Right ventricle myocardium superior (tissue), 1 donor: ENCODE data around the gene TLNRD1. TPM values are rescaled to one million over a fixed set of nuclear protein-coding genes. Genes with fewer than 3 reads are reported as not detected.
"Not testable (repeated sequence)": the region's sequence is repeated elsewhere in the genome, so short reads cannot be mapped to it uniquely, and the experiment has no call there.

Experiments
- ATAC-seq: fragments of 200-7000 bp; cut with Tn5 transposase; one replicate; pipeline ENCODE4 v1.9.1; 2020; ENCODE audit warnings: mild to moderate bottlenecking; ENCODE audit not compliant: poor library complexity
- DNase-seq: peaks from one replicate; pipeline ENCODE4 v3.0.0-alpha.2; 2020
- intact Hi-C: fragments of 100-400 bp; cut with DNase I; formaldehyde crosslinking; loops from one replicate; pipeline ENCODE4 v1.11.2; 2022
- long read RNA-seq: library from polyadenylated mRNA; unstranded; transcript quantifications from one replicate; pipeline ENCODE4 v2.0.0, GENCODE V29; 2021
- total RNA-seq: library from RNA; stranded (reverse); fragmentation: NEBNext Ultra II Directional; extraction: Animal tissue kit (Norgen Biotek cat#: 25700); gene quantifications from one replicate; pipeline ENCODE4 v1.2.1, GENCODE V29; 2021
- donor health status: DM: no; HTN: yes; CAD: no; lungs with severe emphysema.

The TLNRD1 gene
- total RNA-seq: 6.1 TPM
- long read RNA-seq, full-length matches to known transcripts: 36 of 36 reads
- long read RNA-seq, partial matches to known transcripts: 0 of 36 reads
- long read RNA-seq, other reads (novel, unspliced or antisense): 0 of 36 reads

DNA sequence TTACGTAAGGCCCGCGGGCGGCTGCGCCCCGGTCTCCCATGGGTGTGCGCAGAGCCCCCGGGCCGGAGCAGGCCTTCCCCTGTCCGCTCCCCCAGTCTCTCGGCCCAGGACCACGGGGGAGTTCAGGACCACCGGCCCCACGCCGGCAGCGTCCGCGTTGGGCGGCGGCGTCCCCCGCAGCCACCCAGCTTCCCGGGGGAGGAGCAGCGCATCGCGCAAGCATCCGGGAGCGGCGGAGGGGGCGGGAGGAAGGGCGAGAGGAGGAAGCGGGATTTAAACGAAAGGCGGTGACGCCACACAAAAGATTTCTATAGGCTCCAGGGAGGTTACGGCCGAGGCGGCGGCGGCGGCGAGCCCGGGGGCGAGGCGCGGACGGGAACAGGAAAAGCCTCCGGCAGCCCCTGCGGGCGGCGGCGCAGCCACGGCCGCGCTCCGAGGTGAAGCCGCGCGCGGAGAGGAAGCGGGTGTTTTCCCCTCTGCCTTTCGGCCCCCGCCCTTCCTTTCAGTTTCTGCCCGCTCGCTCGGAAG is at the start of gene TLNRD1:
TLNRD1 (plus strand) TSS at position 300 of the 528 bp plus-strand sequence. CDS start 1,349 bp downstream, outside the sequence.
- intact Hi-C loops: loop anchor here (5.0 kb wide), 1 partner anchor 97 kb away; no protein-coding TSS in a partner anchor
- ATAC-seq (peak; percentile 87), DNase-seq (peak; percentile 93)

DNA sequence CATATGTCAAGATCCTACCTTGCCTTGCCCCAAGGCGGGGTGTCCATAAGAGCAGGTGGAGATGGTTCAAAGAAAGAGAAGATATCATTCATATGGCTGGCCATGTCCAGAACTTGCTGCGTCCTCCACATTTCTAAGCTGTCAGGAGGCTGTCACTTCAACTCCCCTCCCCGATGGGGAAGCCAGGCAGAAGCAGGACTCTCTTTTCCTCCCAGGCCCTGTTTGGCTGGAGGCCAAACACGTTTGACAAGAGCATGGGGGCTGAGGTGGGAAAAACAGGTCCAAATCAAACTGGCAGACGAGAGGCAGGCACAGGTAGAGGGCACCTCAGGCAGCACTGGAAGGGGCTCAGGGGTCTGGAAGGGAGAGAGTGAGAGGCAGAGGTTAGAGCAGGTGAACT is 48.8 kb upstream of the TLNRD1 start:
- ATAC-seq: no peak
- intact Hi-C loops: no loop called here
- no peak for DNase-seq

DNA sequence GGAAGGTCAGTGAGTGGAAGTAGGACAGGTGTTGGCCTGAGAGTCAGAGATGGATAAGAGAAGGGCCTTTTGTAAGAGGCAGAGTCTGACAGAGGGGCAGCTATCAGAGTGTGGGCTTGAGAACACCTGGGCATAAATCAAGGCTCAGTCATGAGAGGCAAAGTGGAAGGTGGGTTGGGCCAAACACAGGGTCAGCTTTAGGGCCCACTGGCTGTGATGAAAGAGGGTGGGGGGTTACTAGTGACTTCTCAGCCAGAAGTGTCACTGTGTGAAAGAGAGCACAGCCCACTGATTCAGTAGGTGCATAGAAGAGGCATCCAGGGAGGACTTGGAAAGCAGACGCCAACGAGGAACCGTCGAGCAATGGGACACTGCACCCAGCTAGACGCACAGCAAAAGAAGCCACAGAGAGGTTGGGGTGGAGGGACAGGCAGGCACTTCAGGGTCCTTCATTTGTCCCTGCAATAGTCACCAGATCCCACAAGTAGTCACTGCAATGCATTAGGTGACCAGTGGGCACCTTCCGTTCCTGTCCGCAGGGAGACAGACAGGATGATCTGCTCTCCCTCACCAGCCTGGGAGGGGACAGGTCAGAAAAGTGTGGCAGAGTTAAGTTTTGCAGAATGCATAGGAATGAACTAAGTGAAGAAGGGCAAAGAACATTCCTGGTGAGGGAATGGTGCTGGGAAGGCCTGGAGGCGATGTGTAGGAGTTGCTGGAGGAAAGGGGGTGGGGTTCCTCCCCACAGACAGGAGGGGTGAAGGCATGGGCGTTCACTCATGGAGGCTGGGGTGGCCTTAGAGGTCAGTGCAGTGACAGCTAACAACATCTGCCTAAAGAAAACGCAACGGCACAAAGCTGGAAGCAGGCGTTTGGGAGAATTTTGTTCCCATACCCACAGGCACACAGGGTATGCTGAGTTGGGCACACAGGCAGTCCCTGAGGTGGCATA is 47.4 kb upstream of the TLNRD1 start:
- DNase-seq (no peak), ATAC-seq (no peak)
- intact Hi-C loops: no loop called here

DNA sequence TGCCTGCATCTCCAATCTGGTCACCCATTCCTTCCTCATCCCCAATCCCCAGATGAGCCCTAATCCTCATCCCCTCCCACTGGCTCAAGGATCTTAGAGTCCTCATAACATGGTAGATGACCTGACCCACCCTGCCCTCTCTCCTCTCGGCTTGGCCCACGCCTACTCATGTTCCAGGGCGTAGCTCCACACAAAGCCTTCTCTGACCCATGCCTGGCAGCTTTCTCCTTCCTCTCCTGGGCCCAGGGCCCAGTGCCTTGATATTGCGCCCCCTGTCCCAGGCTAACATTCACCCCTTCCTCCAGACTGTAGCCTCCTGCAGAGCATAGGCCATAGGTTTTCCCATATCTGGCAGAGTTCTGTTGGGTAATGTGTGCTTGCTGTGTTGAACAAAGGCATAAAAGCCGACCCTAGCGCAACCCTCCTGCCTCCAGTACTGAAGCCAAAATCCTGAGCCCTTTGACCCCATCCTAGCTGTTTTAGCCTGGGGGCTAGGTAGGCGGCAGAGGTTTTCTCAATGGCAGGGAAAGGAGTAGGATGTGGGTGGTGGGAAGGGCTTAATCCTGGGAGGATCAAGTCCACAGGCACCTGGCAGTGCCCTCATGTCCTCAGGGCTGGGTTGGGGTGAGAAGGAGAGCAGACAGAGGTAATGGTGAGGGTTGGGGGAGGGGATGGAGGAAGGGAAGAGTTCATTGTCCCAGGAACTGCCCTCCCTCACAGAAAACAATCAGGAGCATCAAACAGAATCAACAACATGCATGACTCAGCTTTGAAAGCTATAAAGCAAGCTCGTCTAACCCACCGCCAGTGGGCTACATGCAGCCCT is 46.6 kb upstream of the TLNRD1 start:
- DNase-seq: no peak
- intact Hi-C loops: no loop called here
- ATAC-seq: no peak

DNA sequence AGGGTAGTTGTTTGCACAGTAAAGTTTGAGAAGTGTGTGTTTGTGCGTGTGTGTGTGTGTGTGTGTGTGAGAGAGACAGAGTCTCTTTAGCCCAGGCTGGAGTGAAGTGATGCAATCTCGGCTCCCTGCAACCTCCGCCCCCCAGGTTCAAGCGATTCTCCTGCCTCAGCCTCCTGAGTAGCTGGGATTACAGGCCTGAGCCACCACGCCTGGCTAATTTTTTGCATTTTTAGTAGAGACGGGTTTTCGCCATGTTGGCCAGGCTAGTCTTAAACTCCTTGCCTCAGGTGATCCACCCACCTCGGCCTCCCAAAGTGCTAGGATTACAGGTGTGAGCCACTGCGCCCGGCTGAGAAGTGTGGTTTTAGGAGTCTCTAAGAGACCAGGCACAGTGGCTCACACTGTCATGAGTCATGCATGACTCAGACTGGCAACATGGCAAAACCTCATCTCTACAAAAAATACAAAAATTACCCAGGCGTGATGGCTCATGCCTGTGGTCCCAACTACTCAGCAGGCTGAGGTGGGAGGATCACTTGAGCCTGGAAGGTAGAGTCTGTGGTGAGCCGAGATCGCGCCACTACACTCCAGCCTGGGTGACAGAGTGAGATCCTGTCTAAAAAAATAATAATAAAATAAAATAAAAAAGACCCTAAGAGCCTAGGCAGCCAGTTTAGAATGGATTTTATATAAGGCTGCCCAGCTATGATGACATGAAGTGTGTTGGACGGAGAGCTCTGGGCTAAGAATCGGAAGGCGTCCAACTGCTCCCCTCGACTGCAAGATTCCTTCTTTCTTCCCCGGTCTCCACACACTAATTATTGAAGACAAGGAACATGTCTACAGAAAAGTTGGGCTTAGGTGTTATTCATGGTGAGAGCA is 44.9 kb upstream of the TLNRD1 start:
- intact Hi-C loops, ATAC-seq: not testable (repeated sequence)

DNA sequence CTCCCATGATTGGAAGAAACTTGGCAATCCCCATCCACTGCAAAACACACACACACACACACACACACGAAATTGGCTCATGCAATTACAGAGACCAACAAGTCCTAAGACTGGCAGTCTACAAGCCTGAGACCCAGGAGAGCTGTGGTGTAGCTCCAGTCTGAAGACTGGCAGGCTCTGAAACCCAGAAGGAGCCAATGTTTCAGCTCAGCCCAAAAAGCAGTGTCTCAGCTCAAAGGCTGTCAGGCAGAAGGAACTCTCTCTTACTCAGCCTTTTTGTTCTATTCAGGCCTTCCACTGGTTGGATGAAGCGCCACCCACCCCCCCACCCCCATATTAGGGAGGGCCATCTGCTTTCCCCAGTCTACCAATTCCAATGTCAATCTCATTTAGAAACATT is 43.2 kb upstream of the TLNRD1 start:
- DNase-seq (no peak), ATAC-seq (no peak)
- intact Hi-C loops: no loop called here

More for the DNA sequence above, 44.9 kb upstream of the TLNRD1 start:
- DNase-seq: not testable (repeated sequence)

DNA sequence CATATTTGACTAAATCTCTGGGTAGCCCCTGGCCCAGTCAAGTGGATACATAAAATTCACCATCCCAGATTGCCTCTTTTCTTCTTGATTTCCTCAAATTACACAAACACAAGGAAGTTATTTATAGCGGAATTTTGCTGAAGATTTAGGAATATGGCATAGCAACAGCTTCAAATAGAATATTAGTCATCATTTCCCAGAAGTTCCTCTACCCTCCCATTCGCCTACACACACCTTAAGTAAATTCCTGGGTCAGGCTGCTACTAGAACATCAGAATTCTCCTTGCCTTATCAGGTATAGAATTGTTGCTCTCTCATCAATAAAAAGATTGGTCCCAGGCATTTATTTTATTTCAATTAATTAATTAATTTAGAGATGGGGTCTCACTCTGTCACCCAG is 42.7 kb upstream of the TLNRD1 start:
- no peak for DNase-seq
- no peak for ATAC-seq
- intact Hi-C loops: no loop called here

DNA sequence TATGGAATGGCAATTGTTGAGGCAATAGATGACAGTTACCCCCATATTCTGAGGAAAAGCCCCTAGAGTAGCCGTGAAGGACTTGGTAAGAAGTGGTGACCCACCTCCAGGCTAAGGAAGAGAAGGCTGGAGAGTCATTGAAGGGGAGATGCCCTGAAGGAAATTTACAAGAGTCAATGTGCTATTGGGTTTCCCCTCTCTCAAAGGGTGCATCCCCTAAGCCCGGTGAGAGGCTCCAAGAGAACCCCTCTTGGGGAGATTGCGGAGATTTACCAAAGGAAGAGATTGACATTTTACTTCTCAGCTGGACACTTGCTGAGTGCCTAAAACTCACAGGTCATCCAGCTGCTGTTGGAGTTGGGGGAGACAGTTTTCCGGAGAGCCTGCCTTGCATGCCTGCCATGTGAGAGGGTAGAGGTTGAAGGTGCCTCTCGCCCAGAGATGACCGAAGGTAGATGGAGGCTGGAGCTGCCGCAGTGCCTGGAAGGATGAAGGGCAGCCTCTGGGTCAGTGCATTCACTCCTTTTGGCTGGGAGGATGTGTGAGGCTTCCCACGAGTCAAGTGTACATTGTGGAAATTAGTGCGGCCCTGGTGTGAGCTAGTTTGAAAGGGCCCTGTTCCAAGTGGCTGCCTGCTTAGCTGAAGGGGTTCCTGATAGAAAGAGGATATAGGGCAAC is 41.8 kb upstream of the TLNRD1 start:
- intact Hi-C loops: no loop called here
- DNase-seq: no peak
- no peak for ATAC-seq

DNA sequence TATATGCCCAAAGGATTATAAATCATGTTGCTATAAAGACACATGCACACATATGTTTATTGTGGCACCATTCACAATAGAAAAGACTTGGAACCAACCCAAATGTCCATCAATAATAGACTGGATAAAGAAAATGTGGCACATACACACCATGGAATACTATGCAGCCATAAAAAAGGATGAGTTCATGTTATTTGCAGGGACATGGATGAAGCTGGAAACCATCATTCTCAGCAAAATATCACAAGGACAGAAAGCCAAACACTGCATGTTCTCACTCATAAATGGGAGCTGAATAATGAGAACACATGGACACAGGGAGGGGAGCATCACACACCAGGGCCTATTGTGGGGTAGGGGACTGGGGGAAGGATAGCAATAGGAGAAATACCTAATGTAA is 35.3 kb upstream of the TLNRD1 start:
- DNase-seq, ATAC-seq: not testable (repeated sequence)
- intact Hi-C loops: loop anchor here (5.0 kb wide), 1 partner anchor 183 kb away; no protein-coding TSS in a partner anchor

DNA sequence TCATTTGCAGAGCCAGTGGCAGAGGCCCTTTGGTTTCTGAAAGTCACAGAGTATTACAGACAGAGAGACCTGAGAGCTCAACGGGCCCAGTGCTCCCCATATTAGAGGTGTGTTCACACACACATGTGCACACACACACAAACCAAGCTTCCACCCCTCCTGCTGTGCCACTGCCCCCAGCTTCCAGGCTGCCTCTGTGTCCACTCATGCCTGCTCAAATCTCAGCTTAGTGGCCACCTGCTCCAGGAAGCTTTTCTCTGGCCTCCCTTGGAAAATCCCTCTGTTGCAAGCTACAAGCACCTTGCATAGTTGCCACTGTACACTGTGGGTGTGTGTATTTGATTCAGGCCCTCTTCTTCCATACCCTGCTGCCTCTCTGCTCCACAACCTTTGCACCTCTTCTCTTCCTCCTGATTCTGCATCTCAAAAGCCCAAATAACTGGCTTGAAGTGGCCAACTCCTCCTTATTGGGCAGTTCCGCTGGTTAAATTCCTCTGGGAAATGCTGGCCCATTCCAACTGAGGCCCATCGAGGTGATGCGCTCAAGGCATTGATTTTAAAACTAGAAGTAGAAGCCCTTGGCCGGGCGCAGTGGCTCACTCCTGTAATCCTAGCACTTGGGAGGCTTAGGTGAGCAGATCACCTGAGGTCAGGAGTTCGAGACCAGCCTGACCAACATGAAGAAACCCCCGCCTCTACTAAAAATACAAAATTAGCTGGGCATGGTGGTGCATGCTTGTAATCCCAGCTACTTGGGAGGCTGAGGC is 34.1 kb upstream of the TLNRD1 start:
- DNase-seq (no peak), ATAC-seq (no peak)
- intact Hi-C loops: loop anchor here (5.0 kb wide), 1 partner anchor 184 kb away; no protein-coding TSS in a partner anchor

DNA sequence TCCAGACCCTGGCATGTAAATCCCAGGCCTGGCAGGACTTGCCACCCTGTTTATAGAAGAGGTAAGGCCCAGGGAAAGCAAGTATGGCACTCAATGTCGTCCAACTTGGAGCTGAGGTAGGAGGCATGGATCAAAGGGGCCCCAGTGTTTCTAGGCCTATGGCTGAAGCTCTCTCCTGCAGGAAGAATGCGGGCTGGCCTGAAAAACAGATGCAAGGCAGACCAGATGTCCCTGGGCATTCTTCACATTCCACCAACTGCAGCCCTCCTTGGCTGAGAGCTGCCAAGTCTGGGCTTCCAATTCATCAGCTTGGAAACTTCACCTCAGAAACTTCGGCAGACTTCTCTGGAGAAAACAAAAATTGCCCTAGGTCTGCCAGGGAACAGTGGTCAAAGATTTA is 33.3 kb upstream of the TLNRD1 start:
- intact Hi-C loops: loop anchor here (5.0 kb wide), 1 partner anchor 185 kb away; no protein-coding TSS in a partner anchor
- no peak for ATAC-seq
- DNase-seq: no peak

DNA sequence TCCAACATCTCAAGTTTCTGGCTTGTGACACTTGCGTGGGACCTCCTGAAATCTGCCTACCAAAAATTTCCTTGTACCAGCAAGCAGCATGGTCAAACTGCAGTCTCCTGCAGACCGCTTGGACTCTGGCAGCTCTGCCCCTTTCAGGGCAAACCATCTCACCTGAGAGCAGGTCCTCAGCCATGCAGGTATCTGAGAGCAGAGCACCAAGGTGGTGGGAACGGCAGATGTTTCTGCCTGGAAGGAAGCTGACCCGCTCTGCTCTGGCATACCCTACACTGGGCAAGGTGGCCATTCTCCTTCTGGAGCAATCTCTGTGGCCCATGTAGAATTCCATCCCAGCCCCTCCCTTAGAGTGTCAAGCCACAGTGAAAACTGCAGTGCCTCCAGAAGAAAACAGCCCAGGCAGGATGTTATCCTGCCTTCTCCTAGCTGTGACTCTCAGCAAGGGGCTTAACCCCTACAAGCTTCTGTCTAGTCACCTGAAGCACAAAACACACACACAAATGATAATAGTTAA is 32.7 kb upstream of the TLNRD1 start:
- DNase-seq: no peak
- ATAC-seq: no peak
- intact Hi-C loops: loop anchor here (5.0 kb wide), 1 partner anchor 186 kb away; no protein-coding TSS in a partner anchor

DNA sequence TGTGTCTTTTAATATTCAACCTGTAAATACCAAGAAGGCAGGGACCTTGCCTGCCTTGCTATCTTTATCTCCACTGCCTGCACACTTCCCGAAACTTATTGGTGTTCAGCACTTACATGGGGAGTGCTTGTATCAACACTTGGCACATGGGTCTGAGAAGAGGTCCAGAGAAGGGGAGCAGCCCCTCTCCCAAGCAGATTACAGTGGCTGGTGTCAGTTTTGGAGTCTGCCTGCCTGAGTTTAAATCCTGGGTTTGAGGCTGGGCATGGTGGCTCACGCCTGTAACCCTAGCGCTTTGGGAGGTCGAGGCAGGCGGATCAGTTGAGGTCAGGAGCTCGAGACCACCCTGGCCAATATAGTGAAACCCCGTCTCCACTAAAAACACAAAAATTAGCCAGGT is 31.4 kb upstream of the TLNRD1 start:
- no peak for DNase-seq
- intact Hi-C loops: loop anchor here (5.0 kb wide), 1 partner anchor 187 kb away; no protein-coding TSS in a partner anchor
- no peak for ATAC-seq

DNA sequence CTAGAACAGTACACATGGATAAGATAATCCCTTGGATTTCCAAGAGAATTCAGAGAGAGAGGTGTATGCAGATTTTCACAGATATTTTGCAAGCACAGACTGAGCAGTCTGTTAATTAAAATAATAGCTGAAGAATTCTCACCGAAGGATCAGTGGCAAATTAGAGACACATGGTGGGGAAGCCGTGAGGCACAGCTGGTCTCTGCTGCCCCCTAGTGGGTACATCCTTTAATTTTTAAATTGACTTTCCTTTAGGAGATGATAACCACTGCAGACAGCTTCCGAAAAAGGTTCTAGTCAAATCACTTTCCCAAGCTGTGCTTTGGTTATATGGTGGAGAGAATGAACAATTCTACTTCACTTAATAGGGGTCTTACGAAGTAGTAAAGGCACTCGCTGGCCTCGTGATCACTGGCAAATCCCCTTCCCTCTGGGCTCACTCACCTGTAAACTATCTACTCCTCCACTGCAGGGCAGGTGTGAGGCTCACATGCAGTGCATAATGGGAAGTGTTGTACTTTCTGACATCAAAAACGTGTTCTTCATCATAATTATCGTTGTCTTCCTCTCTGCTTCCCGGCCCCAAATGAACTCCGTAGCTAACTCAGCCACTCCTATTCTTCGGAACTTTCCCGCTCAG is 30.6 kb upstream of the TLNRD1 start:
- DNase-seq: no peak
- peak; percentile 80 for ATAC-seq
- intact Hi-C loops: loop anchor here (5.0 to 10.0 kb wide), 3 partner anchors 295 to 523 kb away; no protein-coding TSS in a partner anchor

DNA sequence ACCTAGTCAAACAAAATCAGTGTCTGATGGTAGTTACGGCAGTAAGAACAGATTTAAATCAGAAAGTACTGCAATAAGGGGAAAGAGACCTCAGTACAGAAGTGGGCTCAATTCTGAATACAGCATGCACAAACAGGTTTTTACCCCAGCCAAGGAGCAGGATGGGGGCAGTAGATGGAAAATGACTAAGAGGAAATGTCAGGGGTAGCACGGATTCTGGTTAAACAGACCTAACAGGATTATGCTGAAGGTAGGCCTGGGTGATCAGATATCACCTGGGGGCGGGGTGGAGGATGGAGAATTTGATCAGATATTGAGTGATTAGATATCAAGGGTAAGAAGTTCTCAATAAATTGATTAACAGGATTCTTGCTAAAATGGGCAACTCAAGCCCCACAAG is 30.1 kb upstream of the TLNRD1 start:
- DNase-seq (no peak), ATAC-seq (no peak)
- intact Hi-C loops: loop anchor here (5.0 to 10.0 kb wide), 3 partner anchors 294 to 523 kb away; no protein-coding TSS in a partner anchor

DNA sequence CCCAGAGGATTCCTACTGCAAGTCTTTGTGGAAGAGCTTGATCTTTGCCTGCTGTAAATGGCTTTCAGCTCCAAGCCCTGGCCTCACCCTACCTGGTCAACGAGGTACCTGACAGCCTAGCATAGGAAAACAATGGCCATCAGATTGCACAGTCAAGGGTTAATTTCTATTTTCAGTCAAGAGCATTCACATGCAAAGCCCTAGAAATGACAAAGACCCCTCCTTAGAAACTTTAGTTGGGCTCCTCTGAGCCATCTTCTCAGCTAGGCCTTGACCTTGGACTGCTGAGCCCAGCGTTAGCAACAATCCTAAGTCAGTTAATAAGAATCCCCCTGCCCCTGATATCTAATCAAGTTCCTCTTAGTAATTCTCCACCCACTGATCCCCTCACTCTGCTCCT is 29.6 kb upstream of the TLNRD1 start:
- intact Hi-C loops: loop anchor here (5.0 to 10.0 kb wide), 3 partner anchors 294 to 524 kb away; no protein-coding TSS in a partner anchor
- ATAC-seq (no peak), DNase-seq (no peak)
